GM23338 (cell line): ENCODE measurements around the gene LRRC18. TPM values are rescaled to one million over a fixed set of nuclear protein-coding genes. Genes with fewer than 3 reads are reported as not detected.

ENCODE experiments used
- ATAC-seq: fragments of 200-7000 bp; cut with Tn5 transposase; 3 replicates; pipeline ENCODE4 v1.9.1; 2020
- DNase-seq: peaks from one replicate; pipeline ENCODE4 v3.0.0-alpha.2; 2015; ENCODE audit warnings: low spot score
- H2AFZ ChIP-seq: fragments of 200-600 bp; sonication (generic); 2 replicates; pipeline ENCODE4 v1.8.0; 2016; ENCODE audit warnings: antibody characterized with exemption, mild to moderate bottlenecking, moderate library complexity
- H3F3A ChIP-seq: fragments of 200-600 bp; sonication (generic); replicated peaks from 2 replicates; pipeline ENCODE4 v1.8.0; 2017; ENCODE audit warnings: antibody characterized with exemption, mixed run types, low read depth
- H3K27ac ChIP-seq: fragments of 200-600 bp; sonication (generic); 2 replicates; pipeline ENCODE4 v1.6.1; 2016; ENCODE audit warnings: low read depth
- H3K27me3 ChIP-seq: fragments of 200-600 bp; sonication (generic); 2 replicates; pipeline ENCODE4 v1.8.0; 2016; ENCODE audit warnings: mild to moderate bottlenecking, mixed run types, moderate library complexity; ENCODE audit not compliant: insufficient read depth
- H3K36me3 ChIP-seq: fragments of 200-600 bp; sonication (generic); 2 replicates; pipeline ENCODE4 v1.8.0; 2016; ENCODE audit warnings: mild to moderate bottlenecking; ENCODE audit not compliant: insufficient read depth
- H3K4me1 ChIP-seq: fragments of 200-600 bp; sonication (generic); 2 replicates; pipeline ENCODE4 v1.8.0; 2016; ENCODE audit warnings: mild to moderate bottlenecking, moderate library complexity; ENCODE audit not compliant: insufficient read depth
- H3K4me2 ChIP-seq: fragments of 200-600 bp; sonication (generic); 2 replicates; pipeline ENCODE4 v1.7.1; 2017; ENCODE audit warnings: mixed run types
- H3K4me3 ChIP-seq: fragments of 200-600 bp; sonication (generic); 2 replicates; pipeline ENCODE4 v1.6.1; 2016; ENCODE audit warnings: mixed run types
- H3K79me2 ChIP-seq: fragments of 200-600 bp; sonication (generic); replicated peaks from 2 replicates; pipeline ENCODE4 v1.8.0; 2017; ENCODE audit warnings: mild to moderate bottlenecking; ENCODE audit not compliant: insufficient read depth
- H3K9me2 ChIP-seq: fragments of 200-600 bp; sonication (generic); 2 replicates; pipeline ENCODE4 v1.8.0; 2017; ENCODE audit not compliant: insufficient read depth
- H4K20me1 ChIP-seq: fragments of 200-600 bp; sonication (generic); replicated peaks from 2 replicates; pipeline ENCODE4 v1.8.0; 2017; ENCODE audit warnings: mild to moderate bottlenecking; ENCODE audit not compliant: insufficient read depth
- H3K27ac Mint-ChIP-seq: 2 replicates; pipeline ENCODE4 v1.8.0; 2020; ENCODE audit warnings: inconsistent platforms, mild to moderate bottlenecking, moderate library complexity, mixed read lengths
- H3K27me3 Mint-ChIP-seq: 3 replicates; pipeline ENCODE4 v1.8.0; 2022; ENCODE audit warnings: low read depth, mild to moderate bottlenecking, moderate library complexity, mixed read lengths, inconsistent platforms; ENCODE audit not compliant: insufficient read depth, poor library complexity
- H3K36me3 Mint-ChIP-seq: 3 replicates; pipeline ENCODE4 v1.8.0; 2021; ENCODE audit warnings: low read depth, mild to moderate bottlenecking, inconsistent platforms, moderate library complexity, mixed read lengths
- H3K4me1 Mint-ChIP-seq: 3 replicates; pipeline ENCODE4 v1.8.0; 2020; ENCODE audit warnings: mild to moderate bottlenecking, inconsistent platforms, mixed read lengths
- H3K4me3 Mint-ChIP-seq: 3 replicates; pipeline ENCODE4 v1.8.0; 2021; ENCODE audit warnings: moderate library complexity, mild to moderate bottlenecking, inconsistent platforms, mixed read lengths
- H3K9me3 Mint-ChIP-seq: 3 replicates; pipeline ENCODE4 v1.8.0; 2020; ENCODE audit warnings: moderate library complexity, mild to moderate bottlenecking, inconsistent platforms, mixed read lengths
- EZH2 ChIP-seq: fragments of 200-600 bp; sonication (generic); IDR thresholded peaks from one replicate; pipeline ENCODE4 v1.8.0; 2017; ENCODE audit warnings: antibody characterized with exemption, mild to moderate bottlenecking, low read depth; ENCODE audit not compliant: unreplicated experiment
- STAT1 ChIP-seq: IDR thresholded peaks from one replicate; pipeline ENCODE4 v1.6.1; 2016; ENCODE audit warnings: antibody characterized with exemption; ENCODE audit not compliant: unreplicated experiment
- polyA plus RNA-seq: library from polyadenylated mRNA; unstranded; fragments of >200 nt; fragmentation: Nextera tagmentation; extraction: Ambion mirVana; gene quantifications from 2 replicates; pipeline ENCODE4 v1.2.1, GENCODE V29; 2016
- total RNA-seq: library from RNA; depleted of rRNA; stranded (reverse); fragments of >200 nt; shearing (Covaris generic); gene quantifications from 2 replicates; pipeline ENCODE4 v1.2.3, GENCODE V29; 2014
- TF ChIP-seq, protein P1 (sequence below): fragments of 250-450 bp; sonication (Bioruptor Pico); IDR thresholded peaks from 2 replicates; pipeline ENCODE4 v1.5.0; 2020; ENCODE audit warnings: mild to moderate bottlenecking, moderate library complexity
- TF ChIP-seq, protein P2 (sequence below): IDR thresholded peaks from 2 replicates; pipeline ENCODE4 v1.6.1; 2016; ENCODE audit warnings: antibody characterized with exemption
- TF ChIP-seq, protein P3 (sequence below): IDR thresholded peaks from one replicate; pipeline ENCODE4 v1.6.1; 2018; ENCODE audit warnings: antibody characterized with exemption; ENCODE audit not compliant: unreplicated experiment

LRRC18 gene
- total and polyA plus RNA-seq, 2 experiments from 2014 or later = not detected

DNA sequence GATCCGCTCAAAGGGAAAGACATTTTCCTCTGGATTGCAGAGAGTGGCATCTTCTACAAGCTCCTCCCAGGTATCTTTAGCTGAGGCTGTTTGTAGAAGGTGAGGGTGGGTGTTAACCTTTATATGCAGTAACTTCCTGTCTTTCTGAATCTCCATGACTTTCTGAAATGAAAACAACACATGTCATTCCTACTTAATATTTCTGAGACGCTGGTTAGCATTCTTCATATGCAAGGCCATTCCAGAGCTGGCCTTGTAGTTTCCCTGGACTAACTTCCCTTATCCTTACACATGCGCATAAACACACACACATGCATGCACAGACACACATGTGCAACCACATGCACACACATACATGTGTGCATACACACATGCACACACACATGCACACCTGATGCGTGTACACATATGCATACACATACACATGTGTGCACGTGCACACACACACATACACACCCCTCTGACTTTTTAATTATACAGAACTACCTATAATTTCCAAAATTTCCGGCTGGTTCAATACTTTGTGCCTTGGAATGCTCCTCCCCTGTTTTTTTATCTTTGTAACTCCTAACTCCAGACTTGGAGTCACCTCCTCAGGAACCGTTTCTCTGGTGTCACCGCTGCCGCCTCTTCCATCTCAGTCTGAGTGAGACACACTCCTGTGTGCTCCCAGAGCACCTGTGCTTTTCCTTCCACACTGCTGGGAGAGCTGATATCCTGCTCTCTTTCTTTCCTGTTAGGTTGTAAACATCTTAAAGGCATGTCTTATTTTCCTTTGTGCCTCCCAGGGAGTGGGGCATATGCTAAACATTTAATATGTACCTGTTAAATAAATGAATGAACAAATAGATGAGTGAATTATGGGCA lies 55.2 kb downstream of the LRRC18 start (continued):
- TF ChIP-seq, protein P1, sequence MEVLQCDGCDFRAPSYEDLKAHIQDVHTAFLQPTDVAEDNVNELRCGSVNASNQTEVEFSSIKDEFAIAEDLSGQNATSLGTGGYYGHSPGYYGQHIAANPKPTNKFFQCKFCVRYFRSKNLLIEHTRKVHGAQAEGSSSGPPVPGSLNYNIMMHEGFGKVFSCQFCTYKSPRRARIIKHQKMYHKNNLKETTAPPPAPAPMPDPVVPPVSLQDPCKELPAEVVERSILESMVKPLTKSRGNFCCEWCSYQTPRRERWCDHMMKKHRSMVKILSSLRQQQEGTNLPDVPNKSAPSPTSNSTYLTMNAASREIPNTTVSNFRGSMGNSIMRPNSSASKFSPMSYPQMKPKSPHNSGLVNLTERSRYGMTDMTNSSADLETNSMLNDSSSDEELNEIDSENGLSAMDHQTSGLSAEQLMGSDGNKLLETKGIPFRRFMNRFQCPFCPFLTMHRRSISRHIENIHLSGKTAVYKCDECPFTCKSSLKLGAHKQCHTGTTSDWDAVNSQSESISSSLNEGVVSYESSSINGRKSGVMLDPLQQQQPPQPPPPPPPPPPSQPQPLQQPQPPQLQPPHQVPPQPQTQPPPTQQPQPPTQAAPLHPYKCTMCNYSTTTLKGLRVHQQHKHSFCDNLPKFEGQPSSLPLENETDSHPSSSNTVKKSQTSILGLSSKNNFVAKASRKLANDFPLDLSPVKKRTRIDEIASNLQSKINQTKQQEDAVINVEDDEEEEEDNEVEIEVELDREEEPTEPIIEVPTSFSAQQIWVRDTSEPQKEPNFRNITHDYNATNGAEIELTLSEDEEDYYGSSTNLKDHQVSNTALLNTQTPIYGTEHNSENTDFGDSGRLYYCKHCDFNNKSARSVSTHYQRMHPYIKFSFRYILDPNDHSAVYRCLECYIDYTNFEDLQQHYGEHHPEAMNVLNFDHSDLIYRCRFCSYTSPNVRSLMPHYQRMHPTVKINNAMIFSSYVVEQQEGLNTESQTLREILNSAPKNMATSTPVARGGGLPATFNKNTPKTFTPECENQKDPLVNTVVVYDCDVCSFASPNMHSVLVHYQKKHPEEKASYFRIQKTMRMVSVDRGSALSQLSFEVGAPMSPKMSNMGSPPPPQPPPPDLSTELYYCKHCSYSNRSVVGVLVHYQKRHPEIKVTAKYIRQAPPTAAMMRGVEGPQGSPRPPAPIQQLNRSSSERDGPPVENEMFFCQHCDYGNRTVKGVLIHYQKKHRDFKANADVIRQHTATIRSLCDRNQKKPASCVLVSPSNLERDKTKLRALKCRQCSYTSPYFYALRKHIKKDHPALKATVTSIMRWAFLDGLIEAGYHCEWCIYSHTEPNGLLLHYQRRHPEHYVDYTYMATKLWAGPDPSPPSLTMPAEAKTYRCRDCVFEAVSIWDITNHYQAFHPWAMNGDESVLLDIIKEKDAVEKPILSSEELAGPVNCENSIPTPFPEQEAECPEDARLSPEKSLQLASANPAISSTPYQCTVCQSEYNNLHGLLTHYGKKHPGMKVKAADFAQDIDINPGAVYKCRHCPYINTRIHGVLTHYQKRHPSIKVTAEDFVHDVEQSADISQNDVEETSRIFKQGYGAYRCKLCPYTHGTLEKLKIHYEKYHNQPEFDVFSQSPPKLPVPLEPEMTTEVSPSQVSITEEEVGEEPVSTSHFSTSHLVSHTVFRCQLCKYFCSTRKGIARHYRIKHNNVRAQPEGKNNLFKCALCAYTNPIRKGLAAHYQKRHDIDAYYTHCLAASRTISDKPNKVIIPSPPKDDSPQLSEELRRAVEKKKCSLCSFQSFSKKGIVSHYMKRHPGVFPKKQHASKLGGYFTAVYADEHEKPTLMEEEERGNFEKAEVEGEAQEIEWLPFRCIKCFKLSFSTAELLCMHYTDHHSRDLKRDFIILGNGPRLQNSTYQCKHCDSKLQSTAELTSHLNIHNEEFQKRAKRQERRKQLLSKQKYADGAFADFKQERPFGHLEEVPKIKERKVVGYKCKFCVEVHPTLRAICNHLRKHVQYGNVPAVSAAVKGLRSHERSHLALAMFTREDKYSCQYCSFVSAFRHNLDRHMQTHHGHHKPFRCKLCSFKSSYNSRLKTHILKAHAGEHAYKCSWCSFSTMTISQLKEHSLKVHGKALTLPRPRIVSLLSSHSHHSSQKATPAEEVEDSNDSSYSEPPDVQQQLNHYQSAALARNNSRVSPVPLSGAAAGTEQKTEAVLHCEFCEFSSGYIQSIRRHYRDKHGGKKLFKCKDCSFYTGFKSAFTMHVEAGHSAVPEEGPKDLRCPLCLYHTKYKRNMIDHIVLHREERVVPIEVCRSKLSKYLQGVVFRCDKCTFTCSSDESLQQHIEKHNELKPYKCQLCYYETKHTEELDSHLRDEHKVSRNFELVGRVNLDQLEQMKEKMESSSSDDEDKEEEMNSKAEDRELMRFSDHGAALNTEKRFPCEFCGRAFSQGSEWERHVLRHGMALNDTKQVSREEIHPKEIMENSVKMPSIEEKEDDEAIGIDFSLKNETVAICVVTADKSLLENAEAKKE (CRISPR knock-in tag) = no peak
- no peak for TF ChIP-seq EZH2

DNA sequence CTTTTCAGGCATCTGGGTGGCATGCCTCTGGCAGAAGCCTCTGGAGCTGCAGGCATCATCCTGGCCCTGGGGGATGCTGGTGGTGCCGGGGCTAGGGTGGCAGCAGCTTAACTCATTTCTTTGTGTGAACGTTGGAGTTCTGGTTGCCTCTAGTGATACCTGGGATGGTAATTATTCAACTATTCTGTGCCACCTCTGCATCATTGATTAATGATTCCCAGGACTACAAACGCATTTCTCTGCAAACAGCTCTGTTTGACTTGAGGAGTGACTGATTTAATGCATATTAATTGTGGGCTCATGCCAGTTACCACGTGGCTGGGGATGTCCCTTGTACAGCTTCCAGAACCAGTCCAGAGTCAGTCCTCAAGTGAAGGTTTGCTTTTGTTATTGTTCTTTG lies 55.9 kb downstream of the LRRC18 start:
- Mint-ChIP-seq H3K27ac (no peak overlapping the region), H3K27me3 (peaks cover 3% of the 10 kb centered on the region), H3K9me3 (no peaks in the 10 kb centered on the region), H3K4me3 (no peak overlapping the region), H3K36me3 (no peaks in the 10 kb centered on the region), H3K4me1 (peaks cover 6% of the 10 kb centered on the region; the same call in 2 of the 3 replicates)
- no peaks in the 10 kb centered on the region for H3K4me1 ChIP-seq
- H3K27ac ChIP-seq = no peak overlapping the region
- no peaks in the 10 kb centered on the region for H3K79me2 ChIP-seq
- no peak for ATAC-seq
- no peaks in the 10 kb centered on the region for H3K9me2 ChIP-seq
- H3K36me3 ChIP-seq = no peaks in the 10 kb centered on the region
- H3K27me3 ChIP-seq = no peaks in the 10 kb centered on the region
- no peaks in the 10 kb centered on the region for H3F3A ChIP-seq
- H4K20me1 ChIP-seq = no peaks in the 10 kb centered on the region; the same call in 1 of the 2 replicates
- H3K4me3 ChIP-seq = no peak overlapping the region
- no peak overlapping the region for H3K4me2 ChIP-seq
- TF ChIP-seq, protein P2, sequence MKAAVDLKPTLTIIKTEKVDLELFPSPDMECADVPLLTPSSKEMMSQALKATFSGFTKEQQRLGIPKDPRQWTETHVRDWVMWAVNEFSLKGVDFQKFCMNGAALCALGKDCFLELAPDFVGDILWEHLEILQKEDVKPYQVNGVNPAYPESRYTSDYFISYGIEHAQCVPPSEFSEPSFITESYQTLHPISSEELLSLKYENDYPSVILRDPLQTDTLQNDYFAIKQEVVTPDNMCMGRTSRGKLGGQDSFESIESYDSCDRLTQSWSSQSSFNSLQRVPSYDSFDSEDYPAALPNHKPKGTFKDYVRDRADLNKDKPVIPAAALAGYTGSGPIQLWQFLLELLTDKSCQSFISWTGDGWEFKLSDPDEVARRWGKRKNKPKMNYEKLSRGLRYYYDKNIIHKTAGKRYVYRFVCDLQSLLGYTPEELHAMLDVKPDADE = no peak
- TF ChIP-seq, protein P3, sequence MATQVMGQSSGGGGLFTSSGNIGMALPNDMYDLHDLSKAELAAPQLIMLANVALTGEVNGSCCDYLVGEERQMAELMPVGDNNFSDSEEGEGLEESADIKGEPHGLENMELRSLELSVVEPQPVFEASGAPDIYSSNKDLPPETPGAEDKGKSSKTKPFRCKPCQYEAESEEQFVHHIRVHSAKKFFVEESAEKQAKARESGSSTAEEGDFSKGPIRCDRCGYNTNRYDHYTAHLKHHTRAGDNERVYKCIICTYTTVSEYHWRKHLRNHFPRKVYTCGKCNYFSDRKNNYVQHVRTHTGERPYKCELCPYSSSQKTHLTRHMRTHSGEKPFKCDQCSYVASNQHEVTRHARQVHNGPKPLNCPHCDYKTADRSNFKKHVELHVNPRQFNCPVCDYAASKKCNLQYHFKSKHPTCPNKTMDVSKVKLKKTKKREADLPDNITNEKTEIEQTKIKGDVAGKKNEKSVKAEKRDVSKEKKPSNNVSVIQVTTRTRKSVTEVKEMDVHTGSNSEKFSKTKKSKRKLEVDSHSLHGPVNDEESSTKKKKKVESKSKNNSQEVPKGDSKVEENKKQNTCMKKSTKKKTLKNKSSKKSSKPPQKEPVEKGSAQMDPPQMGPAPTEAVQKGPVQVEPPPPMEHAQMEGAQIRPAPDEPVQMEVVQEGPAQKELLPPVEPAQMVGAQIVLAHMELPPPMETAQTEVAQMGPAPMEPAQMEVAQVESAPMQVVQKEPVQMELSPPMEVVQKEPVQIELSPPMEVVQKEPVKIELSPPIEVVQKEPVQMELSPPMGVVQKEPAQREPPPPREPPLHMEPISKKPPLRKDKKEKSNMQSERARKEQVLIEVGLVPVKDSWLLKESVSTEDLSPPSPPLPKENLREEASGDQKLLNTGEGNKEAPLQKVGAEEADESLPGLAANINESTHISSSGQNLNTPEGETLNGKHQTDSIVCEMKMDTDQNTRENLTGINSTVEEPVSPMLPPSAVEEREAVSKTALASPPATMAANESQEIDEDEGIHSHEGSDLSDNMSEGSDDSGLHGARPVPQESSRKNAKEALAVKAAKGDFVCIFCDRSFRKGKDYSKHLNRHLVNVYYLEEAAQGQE = no peak
- no peak for TF ChIP-seq STAT1
- DNase-seq = no peak
- no peak overlapping the region for H2AFZ ChIP-seq
